H9 (cell line): ENCODE measurements around the gene MMEL1. TPM values are rescaled to one million over a fixed set of nuclear protein-coding genes. Genes with fewer than 3 reads are reported as not detected.

Experiments
- DNase-seq: peaks from one replicate; pipeline ENCODE4 v3.0.0-alpha.2; 2017
- H2AFZ ChIP-seq: one replicate; pipeline ENCODE4 v1.6.1; 2013; ENCODE audit warnings: mild to moderate bottlenecking, low read length, control low read depth, moderate library complexity
- H2AK5ac ChIP-seq: 2 replicates; pipeline ENCODE4 v1.6.1; 2013; ENCODE audit warnings: low read length, control low read depth, mixed read lengths; ENCODE audit not compliant: insufficient read length
- H2BK120ac ChIP-seq: one replicate; pipeline ENCODE4 v1.6.1; 2013; ENCODE audit warnings: low read depth, mild to moderate bottlenecking, low read length, control low read depth, inconsistent platforms; ENCODE audit not compliant: poor library complexity, severe bottlenecking
- H2BK12ac ChIP-seq: 2 replicates; pipeline ENCODE4 v1.6.1; 2013; ENCODE audit warnings: low read length, control low read depth, mixed read lengths, low read depth; ENCODE audit not compliant: insufficient read length
- H2BK15ac ChIP-seq: 2 replicates; pipeline ENCODE4 v1.6.1; 2013; ENCODE audit warnings: low read depth, low read length, control low read depth
- H2BK20ac ChIP-seq: one replicate; pipeline ENCODE4 v1.6.1; 2013; ENCODE audit warnings: low read depth, mild to moderate bottlenecking, low read length, control low read depth, inconsistent platforms; ENCODE audit not compliant: poor library complexity, severe bottlenecking
- H2BK5ac ChIP-seq: 2 replicates; pipeline ENCODE4 v1.6.1; 2013; ENCODE audit warnings: low read length, control low read depth, mixed read lengths; ENCODE audit not compliant: insufficient read length
- H3K14ac ChIP-seq: 2 replicates; pipeline ENCODE4 v1.6.1; 2013; ENCODE audit warnings: low read length, control low read depth; ENCODE audit not compliant: insufficient read depth
- H3K18ac ChIP-seq: 2 replicates; pipeline ENCODE4 v1.6.1; 2013; ENCODE audit warnings: low read depth, mild to moderate bottlenecking, mixed read lengths, low read length, control low read depth; ENCODE audit not compliant: insufficient read length
- H3K23ac ChIP-seq: 2 replicates; pipeline ENCODE4 v1.6.1; 2013; ENCODE audit warnings: low read length, control low read depth, mixed read lengths, low read depth; ENCODE audit not compliant: insufficient read length
- H3K23me2 ChIP-seq: 2 replicates; pipeline ENCODE4 v1.6.1; 2013; ENCODE audit warnings: low read depth, mild to moderate bottlenecking, mixed read lengths, low read length, control low read depth; ENCODE audit not compliant: insufficient read length, poor library complexity, severe bottlenecking
- H3K27ac ChIP-seq: 2 replicates; pipeline ENCODE4 v1.5.1; 2013; ENCODE audit warnings: low read length, control low read depth, mixed read lengths, low read depth; ENCODE audit not compliant: insufficient read length
- H3K27me3 ChIP-seq: 2 replicates; pipeline ENCODE4 v1.6.1; 2013; ENCODE audit warnings: low read length, control low read depth, inconsistent platforms; ENCODE audit not compliant: insufficient read depth
- H3K4ac ChIP-seq: 2 replicates; pipeline ENCODE4 v1.6.1; 2013; ENCODE audit warnings: low read depth, mild to moderate bottlenecking, control low read depth, inconsistent platforms, low read length, moderate library complexity
- H3K4me1 ChIP-seq: 2 replicates; pipeline ENCODE4 v1.6.1; 2013; ENCODE audit warnings: low read length, control low read depth, inconsistent platforms; ENCODE audit not compliant: insufficient read depth
- H3K4me2 ChIP-seq: 2 replicates; pipeline ENCODE4 v1.6.1; 2013; ENCODE audit warnings: low read length, control low read depth, mixed read lengths; ENCODE audit not compliant: insufficient read length, insufficient read depth
- H3K56ac ChIP-seq: 2 replicates; pipeline ENCODE4 v1.6.1; 2013; ENCODE audit warnings: low read depth, mild to moderate bottlenecking, mixed read lengths, low read length, control low read depth; ENCODE audit not compliant: insufficient read length
- H3K79me1 ChIP-seq: 2 replicates; pipeline ENCODE4 v1.6.1; 2013; ENCODE audit warnings: low read depth, mild to moderate bottlenecking, moderate library complexity, low read length, control low read depth, inconsistent platforms; ENCODE audit not compliant: insufficient read depth, poor library complexity, severe bottlenecking
- H3K79me2 ChIP-seq: 2 replicates; pipeline ENCODE4 v1.6.1; 2013; ENCODE audit warnings: low read length, control low read depth, inconsistent platforms; ENCODE audit not compliant: insufficient read depth
- H3K9ac ChIP-seq: 2 replicates; pipeline ENCODE4 v1.6.1; 2013; ENCODE audit warnings: low read length, control low read depth, mixed read lengths; ENCODE audit not compliant: insufficient read length; ENCODE audit errors: extremely low read depth
- H3K9me3 ChIP-seq: one replicate; pipeline ENCODE4 v1.6.1; 2013; ENCODE audit warnings: low read depth, low read length, inconsistent platforms; ENCODE audit not compliant: control insufficient read depth
- H3T11ph ChIP-seq: one replicate; pipeline ENCODE4 v1.6.1; 2013; ENCODE audit warnings: mild to moderate bottlenecking, low read length, control low read depth, inconsistent platforms
- H4K20me1 ChIP-seq: one replicate; pipeline ENCODE4 v1.6.1; 2013; ENCODE audit not compliant: control insufficient read depth, insufficient read length, insufficient read depth
- H4K5ac ChIP-seq: 2 replicates; pipeline ENCODE4 v1.6.1; 2013; ENCODE audit warnings: low read depth, mild to moderate bottlenecking, mixed read lengths, low read length, control low read depth; ENCODE audit not compliant: insufficient read length
- H4K8ac ChIP-seq: replicated peaks from 2 replicates; pipeline ENCODE4 v1.6.1; 2013; ENCODE audit warnings: low read length, control low read depth, mixed read lengths, low read depth; ENCODE audit not compliant: insufficient read length
- H4K91ac ChIP-seq: 2 replicates; pipeline ENCODE4 v1.6.1; 2013; ENCODE audit warnings: low read depth, mild to moderate bottlenecking, moderate library complexity, mixed read lengths, low read length, control low read depth; ENCODE audit not compliant: insufficient read length
- H3K27ac Mint-ChIP-seq, 3 experiments: 2 replicates in 2 of 3; 3 replicates in 1 of 3; pipeline ENCODE4 v1.8.0; 2020 to 2021; ENCODE audit warnings: mixed read lengths in 3 of 3, mild to moderate bottlenecking in 1 of 3, moderate library complexity in 1 of 3
- H3K27me3 Mint-ChIP-seq: 2 replicates; pipeline ENCODE4 v1.8.0; 2021; ENCODE audit warnings: low read depth, mild to moderate bottlenecking, moderate library complexity, mixed read lengths
- H3K36me3 Mint-ChIP-seq, 3 experiments: 2 replicates in 2 of 3; 3 replicates in 1 of 3; pipeline ENCODE4 v1.8.0; 2020 to 2021; ENCODE audit warnings: low read depth in 3 of 3, mixed read lengths in 3 of 3; ENCODE audit not compliant: insufficient read depth in 1 of 3
- H3K4me1 Mint-ChIP-seq, 2 experiments: 2 replicates each; pipeline ENCODE4 v1.8.0; 2020; ENCODE audit warnings: mixed read lengths in 2 of 2
- H3K4me3 Mint-ChIP-seq, 2 experiments: 2 replicates in 1 of 2; 3 replicates in 1 of 2; pipeline ENCODE4 v1.8.0; 2020 to 2021; ENCODE audit warnings: mild to moderate bottlenecking in 2 of 2, mixed read lengths in 2 of 2, moderate library complexity in 1 of 2
- H3K9me3 Mint-ChIP-seq, 2 experiments: 2 replicates in 1 of 2; 3 replicates in 1 of 2; pipeline ENCODE4 v1.8.0; 2020; ENCODE audit warnings: mild to moderate bottlenecking in 2 of 2, mixed read lengths in 2 of 2, moderate library complexity in 1 of 2
- WGBS: extraction: QIAGEN DNeasy Blood & Tissue Kit; methylation state at CpG from one replicate; pipeline ENCODE4 v1.1.7; 2013; ENCODE audit warnings: missing lambda C conversion rate, low lambda C conversion rate, mixed read lengths; ENCODE audit not compliant: insufficient read length; ENCODE audit errors: extremely low coverage; 5-methylcytosine and 5-hydroxymethylcytosine counted together
- total RNA-seq: library from RNA; stranded (reverse); gene quantifications from 2 replicates; pipeline ENCODE4 v1.2.1, GENCODE V29; 2021
- TF ChIP-seq, protein P1 (sequence below): fragments of 200-600 bp; sonication (generic); conservative IDR thresholded peaks from 3 replicates; pipeline ENCODE4 v1.8.0; 2021; ENCODE audit warnings: antibody characterized with exemption, mild to moderate bottlenecking

MMEL1 gene
- total RNA-seq, 1 experiment from 2014 or later: 0.42 TPM

DNA sequence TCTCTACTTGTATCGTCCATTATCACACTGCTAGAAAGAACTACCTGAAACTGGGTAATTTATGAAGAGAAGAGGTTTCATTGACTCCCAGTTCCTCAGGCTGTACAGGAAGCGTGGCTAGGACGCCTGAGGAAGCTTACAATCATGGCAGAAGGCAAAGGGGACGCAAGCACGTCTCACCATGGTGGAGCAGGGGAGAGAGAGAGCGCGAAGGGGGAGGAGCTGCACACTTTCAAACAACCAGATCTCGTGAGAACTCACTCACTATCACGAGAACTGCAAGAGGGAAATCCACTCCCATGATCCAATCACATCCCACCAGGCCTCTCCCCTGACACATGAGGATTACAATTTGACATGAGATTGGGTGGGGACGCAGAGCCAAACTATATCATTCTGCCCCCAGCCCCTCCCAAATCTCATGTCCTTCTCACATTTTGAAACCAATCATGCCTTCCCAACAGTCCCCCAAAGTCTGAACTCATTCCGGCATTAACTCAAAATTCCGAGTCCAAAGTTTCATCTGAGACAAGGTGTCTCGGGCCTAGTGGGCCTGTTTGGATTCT lies 8.0 kb downstream of the MMEL1 start:
- Histone ChIP-seq H3K27ac (no peak overlapping the region), H3K4me1 (no peaks in the 10 kb centered on the region), H3K9me3 (no peaks in the 10 kb centered on the region), H3K14ac (no peak overlapping the region), H2BK5ac (no peak overlapping the region), H3K79me1 (no peaks in the 10 kb centered on the region), H2AFZ (no peak overlapping the region), H3T11ph (no peak overlapping the region), H4K8ac (no peak overlapping the region), H3K18ac (no peak overlapping the region), H2BK20ac (no peak overlapping the region), H3K56ac (no peak overlapping the region), H3K23me2 (peaks cover 3% of the 10 kb centered on the region), H3K23ac (no peak overlapping the region), H2BK120ac (no peak overlapping the region), H2BK12ac (no peak overlapping the region), H2BK15ac (no peak overlapping the region), H3K79me2 (no peaks in the 10 kb centered on the region), H3K27me3 (peaks cover 16% of the 10 kb centered on the region; the same call in 1 of the 2 replicates), H2AK5ac (no peak overlapping the region), H3K4me2 (no peak overlapping the region), H3K4ac (no peak overlapping the region), H3K9ac (no peak overlapping the region), H4K5ac (no peak overlapping the region), H4K20me1 (no peaks in the 10 kb centered on the region), H4K91ac (no peak overlapping the region)
- Mint-ChIP-seq H3K27ac (no peak overlapping the region; a peak in 1 of 7 replicates), H3K36me3 (no peaks in the 10 kb centered on the region; a peak in 1 of 7 replicates), H3K4me3 (no peak overlapping the region), H3K27me3 (peaks cover 78% of the 10 kb centered on the region), H3K9me3 (peaks cover 19 to 23% of the 10 kb centered on the region in 2 experiments), H3K4me1 (peaks cover 0 to 2% of the 10 kb centered on the region in 2 experiments; a peak in 1 of 4 replicates)
- no peak for DNase-seq
- TF ChIP-seq, protein P1, sequence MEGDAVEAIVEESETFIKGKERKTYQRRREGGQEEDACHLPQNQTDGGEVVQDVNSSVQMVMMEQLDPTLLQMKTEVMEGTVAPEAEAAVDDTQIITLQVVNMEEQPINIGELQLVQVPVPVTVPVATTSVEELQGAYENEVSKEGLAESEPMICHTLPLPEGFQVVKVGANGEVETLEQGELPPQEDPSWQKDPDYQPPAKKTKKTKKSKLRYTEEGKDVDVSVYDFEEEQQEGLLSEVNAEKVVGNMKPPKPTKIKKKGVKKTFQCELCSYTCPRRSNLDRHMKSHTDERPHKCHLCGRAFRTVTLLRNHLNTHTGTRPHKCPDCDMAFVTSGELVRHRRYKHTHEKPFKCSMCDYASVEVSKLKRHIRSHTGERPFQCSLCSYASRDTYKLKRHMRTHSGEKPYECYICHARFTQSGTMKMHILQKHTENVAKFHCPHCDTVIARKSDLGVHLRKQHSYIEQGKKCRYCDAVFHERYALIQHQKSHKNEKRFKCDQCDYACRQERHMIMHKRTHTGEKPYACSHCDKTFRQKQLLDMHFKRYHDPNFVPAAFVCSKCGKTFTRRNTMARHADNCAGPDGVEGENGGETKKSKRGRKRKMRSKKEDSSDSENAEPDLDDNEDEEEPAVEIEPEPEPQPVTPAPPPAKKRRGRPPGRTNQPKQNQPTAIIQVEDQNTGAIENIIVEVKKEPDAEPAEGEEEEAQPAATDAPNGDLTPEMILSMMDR: no peak
- WGBS: no CpG with 5 or more reads among the region's 13 CpGs
